HG03039 (cell line): Measurements from ENCODE around the gene NOM1.

Experiments
- ATAC-seq: cut with Tn5 transposase; IDR thresholded peaks from one replicate; pipeline ENCODE4 v1.9.1; 2021; ENCODE audit warnings: mild to moderate bottlenecking, moderate library complexity; ENCODE audit not compliant: unreplicated experiment

The NOM1 gene

GRCh38 chr7:157003445-157003755 lies 53.9 kb downstream of the NOM1 start:
- no peak for ATAC-seq

GRCh38 chr7:157003756-157004520 lies 54.4 kb downstream of the NOM1 start:
- ATAC-seq, result no peak

GRCh38 chr7:157004521-157005455 lies 55.3 kb downstream of the NOM1 start:
- no peak for ATAC-seq

GRCh38 chr7:157005456-157006204 lies 56.1 kb downstream of the NOM1 start:
- no peak for ATAC-seq

- ATAC-seq, result no peak
These were observed 56.8 kb downstream of the NOM1 start for GRCh38 chr7:157006205-157006747.

GRCh38 chr7:157006829-157007469 lies 57.4 kb downstream of the NOM1 start:
- ATAC-seq, result no peak

GRCh38 chr7:157007470-157008066 lies 58.1 kb downstream of the NOM1 start:
- no peak for ATAC-seq

GRCh38 chr7:157008206-157009169 lies 59.0 kb downstream of the NOM1 start:
- no peak for ATAC-seq

- ATAC-seq, result no peak
These were observed 59.8 kb downstream of the NOM1 start for GRCh38 chr7:157009170-157009777.

GRCh38 chr7:157009778-157010587 lies 60.5 kb downstream of the NOM1 start:
- ATAC-seq, result peak; percentile 34

GRCh38 chr7:157010588-157011332 lies 61.2 kb downstream of the NOM1 start, which contains the start of gene MNX1:
Gene MNX1, minus strand, starts transcription at chr7:157010663. Its CDS starts 313 bp downstream, at chr7:157010350.
- peak; percentile 71 for ATAC-seq

GRCh38 chr7:157011333-157012112 lies 62.0 kb downstream of the NOM1 start:
- ATAC-seq, result no peak

GRCh38 chr7:157012113-157012547 lies 62.6 kb downstream of the NOM1 start:
- no peak for ATAC-seq

- ATAC-seq, result no peak
These were observed 63.6 kb downstream of the NOM1 start for GRCh38 chr7:157013101-157013500.

GRCh38 chr7:157013602-157014549 lies 64.4 kb downstream of the NOM1 start:
- ATAC-seq, result no peak
